Body of pancreas (tissue), 4 donors: ENCODE measurements around the gene PTPN21.

ENCODE experiments used
- CTCF ChIP-seq, 7 experiments: fragments of 450-650 bp in 4 of 7; fragments of 200-600 bp in 3 of 7; sonication (generic) in 3 of 7; IDR thresholded peaks; one replicate each; pipeline ENCODE4 v1.5.1; 2016 to 2019; ENCODE audit warnings: antibody characterized with exemption in 7 of 7
- POLR2A ChIP-seq, 3 donors: fragments of 450-650 bp; IDR thresholded peaks; one replicate each; pipeline ENCODE4 v1.6.1; 2016; ENCODE audit warnings: antibody characterized with exemption in 3 of 3, mild to moderate bottlenecking in 2 of 3

GRCh38 chr14:88533064-88533602 lies 21.7 kb downstream of the PTPN21 start:
- TF ChIP-seq CTCF (IDR thresholded peaks at IDR 0.05): no peak
- no peak for TF ChIP-seq POLR2A (IDR thresholded peaks at IDR 0.05)
